T-helper 2 cell treated with Interferon-gamma antibody and Interleukin-4, amounts not matched to agents 100 ng/mL and 5 ng/mL, for 36 hours (primary cell): Measurements from ENCODE around the gene YWHAH. TPM values are rescaled to one million over a fixed set of nuclear protein-coding genes. Genes with fewer than 3 reads are reported as not detected.

Experiments used
- intact Hi-C: fragments of 100-400 bp; cut with micrococcal nuclease; formaldehyde crosslinking; loops from one replicate; pipeline ENCODE4 v1.15.1; 2023
- total RNA-seq: library from RNA; stranded (reverse); gene quantifications from 2 replicates; pipeline ENCODE4 v1.2.3, GENCODE V29; 2022

The YWHAH gene
- total RNA-seq, 1 donor from 2014 or later: 178 TPM

DNA sequence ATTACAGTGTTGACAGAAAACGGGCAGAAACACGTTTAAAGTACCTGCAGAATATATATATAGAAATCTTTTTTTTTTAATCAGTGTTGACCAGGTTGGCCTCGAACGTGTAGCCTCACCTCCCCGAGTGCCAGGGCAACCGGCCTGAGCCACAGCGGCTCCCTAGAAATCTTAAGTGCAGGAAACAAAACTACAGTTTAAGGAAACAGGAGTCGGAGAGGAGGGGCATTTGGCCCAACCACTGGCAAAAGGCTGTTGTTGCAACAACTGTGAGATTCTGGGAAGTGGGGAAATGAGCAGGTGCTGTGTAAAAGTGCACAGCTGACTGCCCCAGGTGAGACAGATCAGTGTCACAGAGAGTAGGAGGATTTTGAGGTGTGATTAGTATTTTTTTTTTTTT, 3.7 kb downstream of the YWHAH start:
- intact Hi-C loops: no loop called here

DNA sequence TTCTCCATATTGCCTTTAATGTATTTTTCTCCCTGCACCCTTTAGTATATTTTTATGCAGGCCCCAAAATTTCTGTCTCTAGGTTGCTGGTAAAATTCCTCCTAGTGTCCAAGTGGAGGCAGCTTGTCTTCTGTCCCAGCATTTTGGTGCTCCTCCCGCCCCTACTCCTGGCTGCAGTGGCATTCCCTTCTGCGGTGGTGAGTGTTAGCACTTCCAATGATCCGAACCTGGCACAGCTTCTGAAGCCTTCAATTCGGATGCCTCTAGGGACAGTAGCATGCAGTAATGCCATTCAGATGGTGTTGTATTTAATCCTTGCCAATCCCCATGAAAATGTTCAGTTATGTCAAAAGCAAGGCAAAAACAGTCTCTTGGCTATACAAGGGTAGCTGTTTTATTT, 5.9 kb downstream of the YWHAH start:
- intact Hi-C loops: no loop called here

DNA sequence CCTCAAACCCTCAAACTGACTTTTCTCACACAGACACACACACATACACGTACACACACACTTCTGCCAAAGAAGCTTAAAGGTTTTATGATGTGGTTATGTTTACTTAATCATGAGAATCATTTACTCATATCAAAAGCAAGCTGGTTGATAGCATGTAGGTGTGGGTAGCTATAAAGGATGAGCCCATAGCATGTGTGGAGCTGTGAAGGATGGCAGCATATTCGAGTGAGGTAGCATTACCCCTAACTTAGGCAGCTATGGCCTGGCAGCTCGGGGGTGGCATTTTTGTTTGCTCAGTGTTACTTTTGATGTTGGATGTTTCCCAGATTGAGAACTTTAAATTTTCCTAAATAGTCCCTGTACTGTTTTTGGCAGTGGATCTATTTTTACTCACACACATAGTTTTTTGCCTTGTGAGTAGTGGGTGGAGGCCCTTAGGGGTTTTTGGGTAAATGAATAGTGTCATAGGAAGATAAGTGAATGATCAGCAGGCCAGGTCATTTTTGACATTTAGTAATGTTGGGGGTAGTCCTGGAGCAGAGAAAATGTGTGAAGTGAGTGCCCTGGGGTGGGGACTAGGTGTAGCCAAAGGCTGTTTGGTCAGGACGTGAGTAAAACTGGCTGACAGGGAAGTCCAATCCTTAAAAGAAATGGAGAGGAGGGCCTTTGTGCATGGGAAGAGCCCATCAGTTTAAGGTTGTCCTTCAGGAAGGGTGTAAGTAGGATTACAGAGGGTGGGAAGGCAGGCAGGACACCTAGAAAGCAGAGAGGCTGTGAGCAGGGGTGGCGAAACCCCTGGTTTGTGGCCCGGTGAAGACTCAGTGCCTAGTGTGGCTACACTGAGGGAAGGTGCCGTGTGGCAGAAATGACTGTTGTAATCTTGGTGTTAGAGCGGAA, 7.1 kb downstream of the YWHAH start:
- intact Hi-C loops: no loop called here

DNA sequence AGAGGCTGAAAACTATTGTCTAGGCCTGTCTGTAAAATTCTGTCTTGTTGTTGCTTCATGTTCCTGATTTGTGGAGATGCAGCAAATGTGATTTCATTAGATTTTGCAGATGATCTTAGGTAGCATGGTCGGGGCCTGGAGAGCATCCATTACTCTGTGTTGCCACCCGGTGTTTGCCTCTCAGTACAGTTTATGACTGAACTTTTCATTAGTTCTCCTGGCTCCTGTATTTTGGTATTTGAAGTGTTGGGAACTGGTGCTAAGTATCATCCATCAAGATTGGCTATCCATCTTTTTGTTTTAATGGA, 7.7 kb downstream of the YWHAH start:
- intact Hi-C loops: no loop called here

DNA sequence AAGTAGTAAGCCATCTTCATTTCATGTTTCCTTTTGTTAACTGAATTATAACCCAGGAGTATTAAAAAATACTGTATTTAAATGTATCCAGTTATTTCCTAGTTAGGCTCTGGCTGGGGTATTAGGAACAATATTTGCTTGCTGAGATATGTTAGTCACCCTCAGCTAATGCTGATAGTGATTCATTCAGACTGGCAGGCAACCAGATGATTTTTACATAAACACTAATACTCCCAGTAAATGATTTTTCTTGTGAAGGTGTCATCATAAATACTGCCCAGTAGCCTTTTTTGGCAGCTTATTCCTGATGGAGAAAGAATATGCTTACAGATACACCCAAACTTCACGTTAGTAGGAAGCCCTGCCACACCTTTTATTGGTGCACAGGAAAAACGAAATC, 8.1 kb downstream of the YWHAH start:
- intact Hi-C loops: no loop called here

DNA sequence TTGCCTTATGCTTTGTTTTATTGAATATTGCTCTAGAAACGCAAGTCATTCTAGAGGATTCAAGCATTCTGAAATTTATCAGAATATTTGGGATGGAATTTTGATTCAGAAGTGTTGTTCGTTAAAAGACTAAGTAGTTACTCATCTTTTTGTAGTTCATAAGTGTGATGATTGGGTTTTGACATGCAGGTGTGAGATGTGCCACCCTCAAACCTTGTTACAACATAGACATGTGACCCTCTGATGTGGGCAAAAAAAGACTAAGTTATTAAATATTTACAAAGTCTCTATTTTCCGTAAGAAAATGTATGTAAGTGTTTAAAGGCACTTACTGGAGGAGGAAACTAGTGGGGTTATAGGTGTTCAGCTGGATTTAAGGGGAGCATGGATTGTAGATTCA, 8.9 kb downstream of the YWHAH start:
- intact Hi-C loops: no loop called here

DNA sequence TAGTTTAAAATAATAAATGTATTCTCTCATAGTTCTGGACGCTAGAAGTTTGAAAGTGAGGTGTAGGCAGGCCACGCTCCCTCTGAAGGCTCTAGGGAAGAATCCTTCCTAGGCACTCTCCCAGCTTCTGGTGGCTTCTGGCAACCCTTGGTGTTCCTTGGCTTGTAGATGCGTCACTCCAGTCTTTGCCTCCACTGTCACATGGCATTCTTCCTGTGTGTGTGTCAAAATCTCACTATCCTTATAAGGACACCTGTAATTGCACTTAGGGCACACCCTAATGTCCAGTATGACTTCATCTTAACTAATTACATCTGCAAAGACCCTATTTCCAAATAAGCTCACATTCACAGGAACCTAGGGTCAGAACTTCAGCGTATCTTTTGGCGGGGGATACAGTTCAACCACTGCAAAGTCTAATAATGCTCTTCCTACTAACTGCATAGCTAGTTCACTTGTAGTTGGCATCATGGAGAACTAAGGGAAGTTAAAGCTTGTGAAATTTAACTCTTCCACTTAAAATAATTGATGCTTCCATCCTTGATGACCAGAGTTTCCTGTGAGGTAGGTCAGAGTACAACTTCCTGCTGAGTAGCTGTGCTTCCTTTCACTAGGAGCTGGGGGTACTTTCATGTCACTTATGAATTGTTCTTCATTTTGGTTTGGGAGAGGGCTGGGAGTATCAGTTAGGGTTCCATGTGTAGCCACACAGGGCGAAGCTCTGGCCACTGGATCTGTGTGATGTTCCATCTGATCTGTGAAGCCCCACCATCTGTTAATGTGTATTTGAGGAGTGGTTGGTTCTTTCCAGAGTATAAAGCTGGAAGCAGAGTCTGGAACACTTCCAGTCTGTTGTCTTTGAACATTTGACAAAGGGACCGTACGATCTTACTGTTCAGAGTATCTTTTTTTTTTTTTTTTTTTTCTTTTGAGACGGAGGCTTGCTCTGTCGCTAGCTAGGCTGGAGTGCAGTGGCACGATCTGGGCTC, 10.5 kb downstream of the YWHAH start:
- intact Hi-C loops: no loop called here

DNA sequence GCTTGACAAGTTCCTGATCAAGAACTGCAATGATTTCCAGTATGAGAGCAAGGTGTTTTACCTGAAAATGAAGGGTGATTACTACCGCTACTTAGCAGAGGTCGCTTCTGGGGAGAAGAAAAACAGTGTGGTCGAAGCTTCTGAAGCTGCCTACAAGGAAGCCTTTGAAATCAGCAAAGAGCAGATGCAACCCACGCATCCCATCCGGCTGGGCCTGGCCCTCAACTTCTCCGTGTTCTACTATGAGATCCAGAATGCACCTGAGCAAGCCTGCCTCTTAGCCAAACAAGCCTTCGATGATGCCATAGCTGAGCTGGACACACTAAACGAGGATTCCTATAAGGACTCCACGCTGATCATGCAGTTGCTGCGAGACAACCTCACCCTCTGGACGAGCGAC, 12.0 kb downstream of the YWHAH start:
- intact Hi-C loops: no loop called here

DNA sequence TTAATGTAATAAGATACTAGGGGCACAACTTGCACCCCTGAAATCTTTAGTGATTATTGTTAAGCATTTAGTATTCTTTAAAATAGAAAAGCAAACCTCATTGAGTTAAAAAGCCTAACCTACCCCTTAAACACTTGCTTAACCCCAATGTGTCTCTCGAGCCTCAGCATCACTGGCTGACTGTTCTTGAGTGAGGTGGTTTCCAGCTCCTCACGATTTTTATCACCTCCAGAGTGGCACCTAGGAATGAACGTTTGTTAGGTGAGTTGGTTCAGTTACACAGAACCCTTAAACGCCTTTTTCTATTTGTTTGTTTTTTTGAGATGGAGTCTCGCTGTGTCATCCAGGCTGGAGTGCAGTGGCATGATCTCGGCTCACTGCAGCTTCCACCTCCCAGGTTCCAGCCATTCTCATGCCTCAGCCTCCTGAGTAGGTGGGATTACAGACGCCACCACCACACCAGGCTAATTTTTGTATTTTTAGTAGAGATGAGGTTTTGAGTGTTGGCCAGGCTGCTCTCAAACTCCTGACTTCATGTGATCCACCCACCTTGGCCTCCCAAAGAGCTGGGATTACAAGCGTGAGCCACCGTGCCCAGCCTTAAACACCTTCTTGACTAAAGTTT, 13.7 kb downstream of the YWHAH start:
- intact Hi-C loops: no loop called here

DNA sequence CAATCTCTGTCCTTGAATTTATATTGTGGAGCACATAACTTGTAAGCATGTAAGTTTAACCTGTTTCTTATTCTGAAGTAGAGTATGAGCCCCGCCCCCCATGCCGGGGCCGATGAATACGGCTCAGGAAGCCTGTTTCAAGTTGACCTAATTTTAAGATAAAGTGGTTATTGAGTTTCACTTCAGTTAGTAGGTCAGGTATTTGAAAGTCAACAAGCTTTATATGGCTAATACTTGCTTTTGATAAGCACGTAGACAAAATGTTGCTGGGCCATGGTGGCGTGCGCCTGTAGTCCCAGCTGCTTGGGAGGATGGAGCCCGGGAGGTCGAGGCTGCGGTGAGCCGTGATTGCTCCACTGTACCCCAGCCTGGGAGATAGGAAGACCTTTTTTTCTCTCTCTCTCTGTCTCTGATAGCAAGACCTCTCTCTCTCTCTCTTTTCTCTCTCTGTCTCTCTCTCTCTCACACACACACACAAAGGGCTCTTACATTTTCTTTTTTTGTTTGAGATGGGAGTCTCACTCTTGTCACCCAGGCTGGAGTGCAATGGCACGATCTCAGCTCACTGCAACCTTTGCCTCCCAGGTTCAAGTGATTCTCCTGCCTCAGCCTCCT, 14.4 kb downstream of the YWHAH start:
- intact Hi-C loops: no loop called here

DNA sequence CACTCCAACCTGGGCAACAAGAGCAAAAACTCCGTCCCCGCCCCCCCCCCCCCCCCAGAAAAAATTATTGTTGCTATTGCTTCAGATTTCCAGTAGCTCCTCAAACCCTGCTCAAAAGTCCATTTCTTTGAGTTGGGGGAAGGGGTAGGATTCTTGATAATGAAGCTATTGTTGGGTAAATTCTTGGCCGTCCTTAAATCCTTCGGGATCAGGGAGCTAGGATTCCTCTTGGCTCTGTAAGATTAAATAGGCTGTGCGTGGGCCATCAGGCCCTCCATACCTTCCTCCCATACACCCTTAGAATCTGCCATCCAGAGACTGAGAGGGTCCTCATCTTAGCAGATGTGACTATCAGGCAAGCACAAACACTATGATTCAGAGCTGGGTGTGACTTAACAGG, 16.4 kb downstream of the YWHAH start:
- intact Hi-C loops: no loop called here

DNA sequence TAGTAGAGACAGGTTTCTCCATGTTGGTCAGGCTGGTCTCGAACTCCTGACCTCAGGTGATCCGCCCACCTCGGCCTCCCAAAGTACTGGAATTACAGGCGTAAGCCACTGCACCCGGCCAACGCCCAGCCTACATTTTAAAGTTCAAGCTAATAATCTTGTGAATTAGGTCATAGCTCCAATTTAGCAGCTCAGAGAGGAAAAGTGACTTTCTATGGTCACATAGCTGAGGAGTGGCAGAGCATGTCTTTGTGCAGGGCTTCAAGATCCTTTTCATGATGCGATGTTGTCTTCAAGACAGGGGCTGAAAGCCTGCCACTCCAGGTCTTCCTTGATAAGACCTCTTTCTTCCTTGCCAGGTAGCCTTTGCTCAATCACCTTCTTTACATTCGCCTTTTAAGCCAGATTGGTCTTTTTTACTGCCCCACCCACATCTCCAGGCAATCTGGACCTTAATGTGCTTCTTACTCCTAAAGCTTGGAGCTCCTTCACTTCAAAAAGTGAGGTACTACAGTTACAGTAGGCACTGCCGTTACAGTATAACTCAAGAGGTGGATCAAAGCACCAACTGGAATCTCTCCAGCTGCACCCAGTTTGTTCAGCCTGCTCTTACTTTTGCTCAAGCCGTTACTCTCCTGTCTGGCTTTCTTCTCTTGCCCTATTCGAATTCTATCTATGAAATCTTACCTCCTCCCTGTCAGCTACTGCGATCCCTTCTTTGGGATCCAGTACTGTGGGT, 18.2 kb downstream of the YWHAH start:
- intact Hi-C loops: no loop called here

DNA sequence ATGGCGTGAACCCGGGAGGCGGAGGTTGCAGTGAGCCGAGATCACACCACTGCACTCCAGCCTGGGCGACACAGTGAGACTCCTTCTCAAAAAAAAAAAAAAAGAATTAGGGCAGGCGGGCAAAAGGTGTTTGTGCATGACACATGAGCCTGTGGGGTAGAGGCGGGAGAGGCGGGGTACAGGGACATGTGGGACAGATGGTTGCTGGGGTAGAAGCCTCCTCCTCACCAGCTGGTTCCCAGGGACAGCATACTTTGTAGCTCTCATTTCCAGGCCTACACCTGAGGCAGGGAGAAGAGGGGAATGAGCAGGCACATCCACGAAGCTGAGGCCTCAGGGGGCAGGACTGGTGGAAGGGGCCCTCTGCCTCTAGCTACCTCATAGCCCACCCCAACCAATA, 23.7 kb downstream of the YWHAH start:
- intact Hi-C loops: no loop called here

DNA sequence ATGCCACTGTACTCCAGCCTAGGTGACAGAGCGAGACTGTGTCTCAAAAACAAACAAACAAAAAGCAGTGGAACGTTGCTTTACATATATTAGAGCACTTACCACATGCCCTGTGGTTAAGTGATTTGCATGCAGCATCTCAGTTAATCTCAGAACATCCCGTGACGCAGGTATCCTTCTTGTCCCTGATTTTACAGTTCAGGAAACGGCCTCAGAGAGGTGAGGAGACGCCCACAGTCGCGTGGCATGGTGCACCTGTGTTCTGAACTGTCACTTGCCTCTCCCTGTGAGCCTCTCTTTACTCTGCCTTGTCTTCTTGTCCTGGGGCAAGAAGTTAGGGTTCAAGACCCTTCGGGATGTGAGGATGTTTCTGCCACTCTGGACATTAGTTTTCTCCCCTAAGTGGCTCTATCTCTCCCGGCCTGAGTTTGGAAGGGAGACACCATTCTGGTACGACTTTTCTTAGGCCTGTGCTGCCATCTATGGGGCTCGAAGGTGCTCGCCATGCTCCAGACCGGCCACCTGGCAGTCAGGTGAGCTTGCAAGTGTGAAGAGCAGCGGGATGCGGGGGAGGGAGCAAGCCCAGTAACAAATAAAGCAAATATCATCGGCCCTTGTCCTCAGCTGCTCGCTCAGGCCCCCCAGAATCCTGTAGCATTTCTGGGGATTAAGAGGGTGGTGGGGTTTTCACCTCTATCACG, 25.6 kb downstream of the YWHAH start:
- intact Hi-C loops: loop anchor here (1.0 to 5.0 kb wide), 4 partner anchors 25 to 442 kb away; partner anchors contain the start of genes PRR14L, RTCB and YWHAH

DNA sequence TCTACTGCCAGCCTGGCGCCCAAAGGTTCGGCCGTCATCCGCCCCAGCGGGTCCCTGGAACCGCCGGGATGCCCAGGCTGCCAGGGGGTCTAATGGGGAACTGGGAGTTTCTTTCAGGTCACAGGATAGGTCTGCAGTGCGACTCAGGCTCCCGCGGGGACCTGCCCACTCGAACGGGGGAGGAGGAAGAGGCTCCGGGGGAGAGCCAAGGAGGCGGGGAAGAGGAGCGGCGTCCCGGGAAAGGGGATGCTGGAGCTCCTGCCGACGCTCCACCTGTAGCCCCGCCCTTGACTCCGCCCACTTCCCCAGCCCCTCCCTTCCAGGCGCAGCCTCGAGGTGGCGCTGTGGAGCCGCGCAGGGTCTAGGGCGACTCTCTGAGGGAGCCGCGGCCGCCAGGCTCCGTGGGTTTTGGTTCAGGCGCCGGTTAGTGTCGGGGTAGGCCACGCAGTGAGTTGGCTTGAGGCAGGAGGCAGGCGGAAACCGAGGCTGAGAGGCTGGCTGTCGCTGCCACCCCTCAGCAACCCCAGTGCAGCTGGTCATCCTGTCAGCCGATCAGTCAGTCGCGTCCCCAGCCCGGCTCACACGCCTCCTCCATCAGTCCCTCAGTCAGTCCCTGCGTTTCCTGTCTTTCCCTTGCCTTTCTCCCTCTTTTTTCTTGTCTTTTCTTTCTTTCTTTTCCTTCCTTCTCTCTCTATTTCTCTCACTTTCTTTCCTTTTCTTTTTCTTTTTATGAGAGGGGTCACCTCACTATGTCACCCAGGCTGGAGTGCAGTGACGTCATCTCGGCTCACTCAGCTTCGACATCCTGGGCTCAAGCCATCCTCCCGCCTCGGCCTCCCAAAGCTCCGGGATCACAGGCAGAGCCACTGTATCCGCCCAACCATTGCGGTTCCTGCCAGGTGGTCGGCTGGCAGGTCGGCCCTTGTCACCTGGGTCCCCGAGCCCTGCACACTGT, 26.4 kb downstream of the YWHAH start:
- intact Hi-C loops: loop anchor here (1.0 to 5.0 kb wide), 4 partner anchors 26 to 442 kb away; partner anchors contain the start of genes PRR14L, RTCB and YWHAH

DNA sequence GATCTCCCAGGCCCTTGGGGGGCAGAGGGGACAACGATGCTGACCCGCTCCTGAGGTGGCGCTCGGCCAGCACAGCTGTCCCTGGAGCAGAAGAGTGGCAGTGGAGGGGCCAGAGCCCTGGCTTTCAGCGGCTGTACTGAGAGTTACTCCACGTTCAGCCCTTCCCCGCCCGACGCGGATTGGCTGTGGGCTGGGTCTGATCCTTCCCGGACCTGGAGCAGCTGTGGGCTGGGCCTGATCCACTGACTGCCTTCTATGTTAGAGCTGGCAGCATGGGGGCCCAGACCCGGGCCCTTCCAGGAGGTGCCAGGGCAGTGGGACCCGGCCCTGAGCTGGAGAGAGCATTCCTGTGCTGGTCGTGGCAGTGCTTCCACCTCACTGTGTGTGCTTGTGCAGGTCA, 27.8 kb downstream of the YWHAH start:
- intact Hi-C loops: loop anchor here (5.0 kb wide), 1 partner anchor 440 kb away; the partner anchor contains the start of gene RTCB

DNA sequence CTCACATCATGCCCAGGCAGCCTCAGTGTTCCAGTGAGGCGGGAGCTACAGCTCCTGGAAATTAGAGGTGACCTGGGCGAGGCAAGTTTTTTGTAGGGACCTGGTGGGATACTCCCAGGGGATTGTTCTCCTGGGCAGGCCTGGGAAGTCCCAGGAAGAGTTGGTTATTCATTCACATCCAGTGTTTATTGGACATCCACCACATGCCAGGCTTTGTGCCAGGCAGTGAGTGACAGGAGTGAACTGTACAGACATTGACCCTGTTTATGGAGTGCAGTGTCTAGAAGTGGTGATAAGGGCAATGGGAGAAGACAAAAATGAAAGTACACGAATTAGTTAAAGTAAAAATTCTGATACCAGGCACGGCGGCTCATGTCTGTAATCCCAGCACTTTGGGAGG, 29.4 kb downstream of the YWHAH start:
- intact Hi-C loops: loop anchor here (5.0 kb wide), 1 partner anchor 439 kb away; the partner anchor contains the start of gene RTCB

DNA sequence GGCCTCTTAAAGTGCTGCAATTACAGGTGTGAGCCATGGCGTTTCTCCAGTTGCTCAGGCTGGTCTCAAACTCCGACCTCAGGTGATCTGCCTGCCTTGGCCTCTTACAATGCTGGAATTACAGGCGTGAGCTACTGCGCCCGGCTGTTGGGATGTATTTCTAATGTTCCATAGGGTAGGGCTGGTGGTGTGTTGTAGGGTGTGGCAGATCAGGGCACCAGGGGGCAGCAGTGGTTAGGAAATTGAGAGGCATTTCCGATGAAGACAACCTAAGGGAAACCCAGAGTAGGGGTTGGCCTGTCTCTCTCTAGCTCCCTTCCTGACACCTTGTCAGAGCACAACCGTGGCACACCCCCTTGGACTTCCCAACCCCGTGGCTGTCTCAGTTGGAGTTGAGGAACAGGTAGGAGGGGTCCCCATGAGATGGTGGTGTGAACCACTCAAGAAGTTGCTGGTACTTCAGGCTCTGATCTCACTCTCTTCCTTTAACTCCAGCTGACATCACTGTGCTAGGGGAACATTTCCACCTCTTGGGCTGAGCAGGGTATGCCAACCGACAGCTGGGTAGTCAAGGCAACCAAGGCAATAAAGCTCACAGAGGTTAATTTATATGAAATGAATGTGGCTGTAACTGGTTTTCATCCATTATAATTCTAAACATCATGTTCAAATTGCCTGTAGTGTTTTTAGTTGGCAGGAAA, 33.0 kb downstream of the YWHAH start:
- intact Hi-C loops: loop anchor here (2.0 kb wide), 4 partner anchors 104 to 498 kb away; partner anchors contain the start of genes FBXO7 and RFPL2
